ENCODE results near the gene ADCY2.

ADCY2 gene

GRCh38 chr5:7436521-7436920 lies 40.6 kb downstream of the ADCY2 start:
- DNase-seq (ENCODE audit: low read depth) = no peak
- TF ChIP-seq, protein P1, sequence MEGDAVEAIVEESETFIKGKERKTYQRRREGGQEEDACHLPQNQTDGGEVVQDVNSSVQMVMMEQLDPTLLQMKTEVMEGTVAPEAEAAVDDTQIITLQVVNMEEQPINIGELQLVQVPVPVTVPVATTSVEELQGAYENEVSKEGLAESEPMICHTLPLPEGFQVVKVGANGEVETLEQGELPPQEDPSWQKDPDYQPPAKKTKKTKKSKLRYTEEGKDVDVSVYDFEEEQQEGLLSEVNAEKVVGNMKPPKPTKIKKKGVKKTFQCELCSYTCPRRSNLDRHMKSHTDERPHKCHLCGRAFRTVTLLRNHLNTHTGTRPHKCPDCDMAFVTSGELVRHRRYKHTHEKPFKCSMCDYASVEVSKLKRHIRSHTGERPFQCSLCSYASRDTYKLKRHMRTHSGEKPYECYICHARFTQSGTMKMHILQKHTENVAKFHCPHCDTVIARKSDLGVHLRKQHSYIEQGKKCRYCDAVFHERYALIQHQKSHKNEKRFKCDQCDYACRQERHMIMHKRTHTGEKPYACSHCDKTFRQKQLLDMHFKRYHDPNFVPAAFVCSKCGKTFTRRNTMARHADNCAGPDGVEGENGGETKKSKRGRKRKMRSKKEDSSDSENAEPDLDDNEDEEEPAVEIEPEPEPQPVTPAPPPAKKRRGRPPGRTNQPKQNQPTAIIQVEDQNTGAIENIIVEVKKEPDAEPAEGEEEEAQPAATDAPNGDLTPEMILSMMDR (conservative IDR thresholded peaks at IDR 0.05; ENCODE audit: low read length) = no peak
- H3K4me3 ChIP-seq (ENCODE audit: low read length) = no peak overlapping the region

DNA sequence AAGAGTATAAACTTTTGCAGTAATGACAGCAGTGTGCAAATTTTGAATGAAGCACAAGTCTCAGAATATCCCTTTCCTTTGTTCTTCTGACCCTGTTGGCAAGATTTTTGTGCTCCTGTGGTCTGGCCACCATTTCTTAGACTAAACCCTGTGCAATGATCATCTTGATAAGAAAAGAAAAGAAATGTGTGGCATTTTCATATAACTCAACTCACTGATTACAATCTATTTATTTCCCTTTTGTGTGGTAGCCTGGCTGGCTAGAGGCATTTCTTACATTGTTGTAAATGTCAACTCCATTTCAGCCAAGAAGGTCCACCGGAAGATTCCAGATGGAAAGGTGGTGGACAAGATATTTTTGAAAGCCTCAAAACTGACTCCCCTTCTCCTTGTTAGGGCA lies 41.9 kb downstream of the ADCY2 start:
- no peak for DNase-seq (ENCODE audit: low read depth)
- TF ChIP-seq, protein P1 (conservative IDR thresholded peaks at IDR 0.05; ENCODE audit: low read length) = no peak
- no peak overlapping the region for H3K4me3 ChIP-seq (ENCODE audit: low read length)

DNA sequence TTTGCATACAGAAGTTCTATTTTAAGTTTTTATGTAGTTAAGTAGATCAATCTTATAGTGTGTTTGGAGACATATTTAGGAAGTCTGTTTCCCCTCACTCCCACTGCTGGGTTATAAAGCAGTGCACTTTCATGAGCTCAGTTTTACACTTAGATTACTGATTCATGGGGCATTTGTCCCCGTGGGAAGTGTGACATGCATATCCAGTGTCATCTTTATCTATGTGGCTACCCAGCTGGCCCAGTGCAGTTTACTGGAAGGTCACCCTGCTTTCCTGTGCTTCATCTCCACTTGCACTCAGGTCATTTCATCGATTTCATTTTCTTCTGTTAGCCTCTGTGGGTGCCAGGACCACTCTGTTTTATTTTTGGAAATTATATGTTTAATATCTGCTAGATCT lies 49.1 kb downstream of the ADCY2 start:
- H3K4me3 ChIP-seq (ENCODE audit: low read length) = no peak overlapping the region
- TF ChIP-seq, protein P1 (conservative IDR thresholded peaks at IDR 0.05; ENCODE audit: low read length) = no peak
- DNase-seq (ENCODE audit: low read depth) = no peak

DNA sequence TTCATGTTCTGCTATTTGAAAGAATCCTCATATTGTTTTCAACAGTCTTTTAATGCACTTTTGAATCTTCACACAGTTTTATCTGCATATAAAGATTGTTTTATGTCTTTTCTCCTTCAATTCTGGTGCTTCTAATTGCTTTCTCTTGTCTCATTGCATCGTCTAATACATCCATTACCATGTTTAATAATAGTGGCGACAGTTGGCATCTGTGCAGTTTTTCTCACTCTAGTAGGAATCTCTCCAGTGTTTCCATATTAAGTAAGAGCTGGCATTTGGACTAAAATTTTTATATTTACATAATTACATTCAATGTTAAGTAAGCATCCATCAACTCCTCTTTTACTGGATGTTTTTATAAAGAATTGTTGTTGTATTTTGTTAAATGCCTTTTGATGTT lies 49.9 kb downstream of the ADCY2 start:
- no peak overlapping the region for H3K4me3 ChIP-seq (ENCODE audit: low read length)
- TF ChIP-seq, protein P1 (conservative IDR thresholded peaks at IDR 0.05; ENCODE audit: low read length) = no peak
- no peak for DNase-seq (ENCODE audit: low read depth)

DNA sequence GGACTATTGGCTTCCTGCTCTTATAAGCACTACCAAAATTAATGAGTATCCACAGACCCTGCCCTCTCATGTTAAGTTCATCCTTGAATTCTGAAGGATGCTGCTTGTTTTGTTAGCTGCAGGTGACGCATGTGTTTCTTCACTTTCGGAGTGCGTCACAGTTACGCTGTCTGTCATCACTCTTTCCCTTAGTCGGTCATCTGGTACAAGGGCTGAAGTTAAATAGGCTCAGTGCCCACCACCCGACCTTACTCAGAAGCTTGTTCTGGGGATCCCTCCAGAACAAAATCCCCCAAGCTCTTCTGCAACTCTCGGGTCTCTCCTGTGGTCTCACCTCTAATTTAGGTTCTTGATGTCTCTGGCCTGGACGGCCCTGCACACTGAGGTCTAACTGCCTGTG lies 51.0 kb downstream of the ADCY2 start:
- no peak for DNase-seq (ENCODE audit: low read depth)
- H3K4me3 ChIP-seq (ENCODE audit: low read length) = no peak overlapping the region
- TF ChIP-seq, protein P1 (conservative IDR thresholded peaks at IDR 0.05; ENCODE audit: low read length) = no peak

- TF ChIP-seq, protein P1 (conservative IDR thresholded peaks at IDR 0.05; ENCODE audit: low read length) = no peak
- no peak for DNase-seq (ENCODE audit: low read depth)
- H3K4me3 ChIP-seq (ENCODE audit: low read length) = no peak overlapping the region
Observed at GRCh38 chr5:7453947-7454346, 58.0 kb downstream of the ADCY2 start.

GRCh38 chr5:7456206-7456605 lies 60.3 kb downstream of the ADCY2 start:
- DNase-seq (ENCODE audit: low read depth) = no peak
- TF ChIP-seq, protein P1 (conservative IDR thresholded peaks at IDR 0.05; ENCODE audit: low read length) = no peak
- H3K4me3 ChIP-seq (ENCODE audit: low read length) = no peak overlapping the region
